HEK293 (cell line): ENCODE data around the gene RCN2.

Experiments used
- GFI1B ChIP-seq: fragments of 450-650 bp; formaldehyde crosslinking; IDR thresholded peaks from 2 replicates; pipeline ENCODE4 v1.5.1; 2016; ENCODE audit warnings: missing biosample characterization, missing genetic modification characterization
- GLIS1 ChIP-seq: fragments of 450-650 bp; formaldehyde crosslinking; IDR thresholded peaks from 2 replicates; pipeline ENCODE4 v1.5.1; 2016; ENCODE audit warnings: missing biosample characterization, missing genetic modification characterization
- SCRT2 ChIP-seq: fragments of 450-650 bp; formaldehyde crosslinking; IDR thresholded peaks from 2 replicates; pipeline ENCODE4 v1.5.1; 2016; ENCODE audit warnings: missing biosample characterization, missing genetic modification characterization
- SP7 ChIP-seq: fragments of 450-650 bp; formaldehyde crosslinking; IDR thresholded peaks from 2 replicates; pipeline ENCODE4 v1.5.1; 2016; ENCODE audit warnings: missing biosample characterization, missing genetic modification characterization
- ZBTB1 ChIP-seq: fragments of 450-650 bp; formaldehyde crosslinking; IDR thresholded peaks from 2 replicates; pipeline ENCODE4 v1.5.1; 2016; ENCODE audit warnings: missing biosample characterization, missing genetic modification characterization
- ZBTB49 ChIP-seq: fragments of 450-650 bp; formaldehyde crosslinking; IDR thresholded peaks from 2 replicates; pipeline ENCODE4 v1.5.1; 2016; ENCODE audit warnings: missing biosample characterization, missing genetic modification characterization, low read depth
- ZFP69B ChIP-seq: fragments of 450-650 bp; formaldehyde crosslinking; IDR thresholded peaks from 2 replicates; pipeline ENCODE4 v1.5.1; 2016; ENCODE audit warnings: missing biosample characterization, missing genetic modification characterization
- ZNF10 ChIP-seq: fragments of 450-650 bp; formaldehyde crosslinking; IDR thresholded peaks from 2 replicates; pipeline ENCODE4 v1.5.1; 2017; ENCODE audit warnings: missing biosample characterization, missing genetic modification characterization
- ZNF174 ChIP-seq: fragments of 450-650 bp; formaldehyde crosslinking; IDR thresholded peaks from 2 replicates; pipeline ENCODE4 v1.5.0; 2017; ENCODE audit warnings: missing biosample characterization, mild to moderate bottlenecking, missing genetic modification characterization
- ZNF19 ChIP-seq: fragments of 450-650 bp; formaldehyde crosslinking; IDR thresholded peaks from 2 replicates; pipeline ENCODE4; 2016; ENCODE audit warnings: missing biosample characterization, missing genetic modification characterization, low read depth
- ZNF202 ChIP-seq: fragments of 450-650 bp; formaldehyde crosslinking; IDR thresholded peaks from 2 replicates; pipeline ENCODE4 v1.5.1; 2016; ENCODE audit warnings: missing biosample characterization, missing genetic modification characterization, borderline replicate concordance
- ZNF26 ChIP-seq: fragments of 450-650 bp; formaldehyde crosslinking; IDR thresholded peaks from 2 replicates; pipeline ENCODE4 v1.5.1; 2016; ENCODE audit warnings: missing biosample characterization, missing genetic modification characterization
- ZNF335 ChIP-seq: fragments of 450-650 bp; formaldehyde crosslinking; conservative IDR thresholded peaks from 2 replicates; pipeline ENCODE4 v1.5.1; 2016; ENCODE audit warnings: missing biosample characterization, missing genetic modification characterization
- ZNF341 ChIP-seq: fragments of 450-650 bp; formaldehyde crosslinking; IDR thresholded peaks from 2 replicates; pipeline ENCODE4; 2016; ENCODE audit warnings: low read depth, missing biosample characterization, missing genetic modification characterization
- ZNF350 ChIP-seq: fragments of 450-650 bp; formaldehyde crosslinking; IDR thresholded peaks from 2 replicates; pipeline ENCODE4 v1.5.0; 2017; ENCODE audit warnings: missing biosample characterization, mild to moderate bottlenecking, missing genetic modification characterization
- ZNF510 ChIP-seq: fragments of 450-650 bp; formaldehyde crosslinking; IDR thresholded peaks from 2 replicates; pipeline ENCODE4 v1.5.1; 2018; ENCODE audit warnings: mild to moderate bottlenecking, missing genetic modification characterization, missing biosample characterization; ENCODE audit not compliant: insufficient replicate concordance
- ZNF549 ChIP-seq: fragments of 450-650 bp; IDR thresholded peaks from 2 replicates; pipeline ENCODE4 v1.5.1; 2018; ENCODE audit warnings: missing biosample characterization, missing genetic modification characterization, mild to moderate bottlenecking, inconsistent platforms, moderate library complexity
- ZNF623 ChIP-seq: fragments of 450-650 bp; formaldehyde crosslinking; IDR thresholded peaks from 2 replicates; pipeline ENCODE4 v1.5.1; 2016; ENCODE audit warnings: missing biosample characterization, missing genetic modification characterization
- ZNF624 ChIP-seq: fragments of 450-650 bp; formaldehyde crosslinking; IDR thresholded peaks from 2 replicates; pipeline ENCODE4 v1.5.1; 2017; ENCODE audit warnings: missing biosample characterization, missing genetic modification characterization
- ZNF639 ChIP-seq: fragments of 450-650 bp; formaldehyde crosslinking; IDR thresholded peaks from 2 replicates; pipeline ENCODE4 v1.5.1; 2016; ENCODE audit warnings: missing biosample characterization, missing genetic modification characterization
- ZNF645 ChIP-seq: fragments of 450-650 bp; formaldehyde crosslinking; IDR thresholded peaks from 2 replicates; pipeline ENCODE4; 2016; ENCODE audit warnings: missing biosample characterization, missing genetic modification characterization
- ZNF704 ChIP-seq: fragments of 450-650 bp; formaldehyde crosslinking; IDR thresholded peaks from 2 replicates; pipeline ENCODE4 v1.5.1; 2016; ENCODE audit warnings: missing biosample characterization, missing genetic modification characterization
- ZNF785 ChIP-seq: fragments of 450-650 bp; formaldehyde crosslinking; IDR thresholded peaks from 2 replicates; pipeline ENCODE4 v1.5.1; 2016; ENCODE audit warnings: missing biosample characterization, missing genetic modification characterization
- TF ChIP-seq, protein P1 (sequence below): fragments of 450-650 bp; formaldehyde crosslinking; IDR thresholded peaks from 2 replicates; pipeline ENCODE4 v1.5.1; 2016; ENCODE audit warnings: missing biosample characterization, missing genetic modification characterization, borderline replicate concordance
- TF ChIP-seq, protein P2 (sequence below): fragments of 450-650 bp; formaldehyde crosslinking; IDR thresholded peaks from 2 replicates; pipeline ENCODE4 v1.5.1; 2016; ENCODE audit warnings: missing biosample characterization, missing genetic modification characterization, low read depth
- TF ChIP-seq, protein P3 (sequence below): fragments of 450-650 bp; IDR thresholded peaks from 2 replicates; pipeline ENCODE4 v1.5.1; 2018; ENCODE audit warnings: missing biosample characterization, missing genetic modification characterization

The RCN2 gene

DNA sequence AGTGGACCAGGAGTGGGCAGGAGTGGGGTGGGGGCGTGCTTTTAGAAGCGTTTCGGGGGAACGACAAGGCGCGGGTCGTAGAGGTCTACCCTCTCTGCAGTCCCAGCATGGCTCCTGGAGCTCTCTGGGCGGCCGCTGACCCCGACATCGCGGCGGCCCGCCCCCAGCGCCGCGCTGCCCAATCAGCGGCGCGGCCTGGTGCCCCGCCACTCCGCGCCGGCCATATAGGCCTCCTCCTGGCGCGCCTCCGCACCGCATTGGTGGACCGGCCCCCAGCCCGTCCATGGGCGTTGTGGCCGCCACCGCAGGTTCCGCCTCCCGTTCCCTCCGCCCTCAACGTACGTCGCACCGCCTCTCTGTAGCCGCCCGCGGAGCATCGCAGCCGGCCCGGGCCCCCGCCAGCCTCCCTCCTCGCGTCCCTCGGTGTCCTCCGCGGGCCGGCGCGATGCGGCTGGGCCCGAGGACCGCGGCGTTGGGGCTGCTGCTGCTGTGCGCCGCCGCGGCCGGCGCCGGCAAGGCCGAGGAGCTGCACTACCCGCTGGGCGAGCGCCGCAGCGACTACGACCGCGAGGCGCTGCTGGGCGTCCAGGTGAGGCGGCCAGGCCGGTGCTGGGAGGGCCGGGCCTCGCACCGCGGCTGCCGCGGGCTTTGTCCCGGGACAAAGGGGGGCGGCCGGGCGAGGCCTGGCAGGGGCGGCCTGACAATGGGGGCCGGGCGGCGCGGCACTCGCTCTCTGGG lies at the start of gene RCN2 (continued):
- TF ChIP-seq, protein P1, sequence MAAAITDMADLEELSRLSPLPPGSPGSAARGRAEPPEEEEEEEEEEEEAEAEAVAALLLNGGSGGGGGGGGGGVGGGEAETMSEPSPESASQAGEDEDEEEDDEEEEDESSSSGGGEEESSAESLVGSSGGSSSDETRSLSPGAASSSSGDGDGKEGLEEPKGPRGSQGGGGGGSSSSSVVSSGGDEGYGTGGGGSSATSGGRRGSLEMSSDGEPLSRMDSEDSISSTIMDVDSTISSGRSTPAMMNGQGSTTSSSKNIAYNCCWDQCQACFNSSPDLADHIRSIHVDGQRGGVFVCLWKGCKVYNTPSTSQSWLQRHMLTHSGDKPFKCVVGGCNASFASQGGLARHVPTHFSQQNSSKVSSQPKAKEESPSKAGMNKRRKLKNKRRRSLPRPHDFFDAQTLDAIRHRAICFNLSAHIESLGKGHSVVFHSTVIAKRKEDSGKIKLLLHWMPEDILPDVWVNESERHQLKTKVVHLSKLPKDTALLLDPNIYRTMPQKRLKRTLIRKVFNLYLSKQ (tag by site-specific recombination) = no peak
- TF ChIP-seq ZNF19 (no peak), ZNF202 (tag by site-specific recombination) (no peak), ZBTB49 (tag by site-specific recombination) (no peak), ZNF10 (tag by site-specific recombination) (no peak), GLIS1 (tag by site-specific recombination) (peak; percentile 62), ZNF335 (no peak), ZNF704 (tag by site-specific recombination) (no peak), ZFP69B (tag by site-specific recombination) (0 out of 2 replicates have a peak, but pooled peaks have one; percentile 15), ZNF645 (tag by site-specific recombination) (no peak), ZNF639 (tag by site-specific recombination) (no peak), SP7 (tag by site-specific recombination) (no peak; the same call in none of the 2 replicates), ZNF350 (no peak), ZNF549 (tag by site-specific recombination) (no peak), SCRT2 (tag by site-specific recombination) (no peak), GFI1B (tag by site-specific recombination) (no peak), ZNF174 (tag by site-specific recombination) (no peak), ZNF785 (no peak), ZNF510 (tag by site-specific recombination) (no peak), ZNF341 (0 out of 2 replicates have a peak, but pooled peaks have one; percentile 26), ZNF623 (no peak), ZBTB1 (tag by site-specific recombination) (no peak), ZNF26 (tag by site-specific recombination) (no peak), ZNF624 (tag by site-specific recombination) (no peak)
- TF ChIP-seq, protein P2, sequence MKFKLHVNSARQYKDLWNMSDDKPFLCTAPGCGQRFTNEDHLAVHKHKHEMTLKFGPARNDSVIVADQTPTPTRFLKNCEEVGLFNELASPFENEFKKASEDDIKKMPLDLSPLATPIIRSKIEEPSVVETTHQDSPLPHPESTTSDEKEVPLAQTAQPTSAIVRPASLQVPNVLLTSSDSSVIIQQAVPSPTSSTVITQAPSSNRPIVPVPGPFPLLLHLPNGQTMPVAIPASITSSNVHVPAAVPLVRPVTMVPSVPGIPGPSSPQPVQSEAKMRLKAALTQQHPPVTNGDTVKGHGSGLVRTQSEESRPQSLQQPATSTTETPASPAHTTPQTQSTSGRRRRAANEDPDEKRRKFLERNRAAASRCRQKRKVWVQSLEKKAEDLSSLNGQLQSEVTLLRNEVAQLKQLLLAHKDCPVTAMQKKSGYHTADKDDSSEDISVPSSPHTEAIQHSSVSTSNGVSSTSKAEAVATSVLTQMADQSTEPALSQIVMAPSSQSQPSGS = no peak
- TF ChIP-seq, protein P3, sequence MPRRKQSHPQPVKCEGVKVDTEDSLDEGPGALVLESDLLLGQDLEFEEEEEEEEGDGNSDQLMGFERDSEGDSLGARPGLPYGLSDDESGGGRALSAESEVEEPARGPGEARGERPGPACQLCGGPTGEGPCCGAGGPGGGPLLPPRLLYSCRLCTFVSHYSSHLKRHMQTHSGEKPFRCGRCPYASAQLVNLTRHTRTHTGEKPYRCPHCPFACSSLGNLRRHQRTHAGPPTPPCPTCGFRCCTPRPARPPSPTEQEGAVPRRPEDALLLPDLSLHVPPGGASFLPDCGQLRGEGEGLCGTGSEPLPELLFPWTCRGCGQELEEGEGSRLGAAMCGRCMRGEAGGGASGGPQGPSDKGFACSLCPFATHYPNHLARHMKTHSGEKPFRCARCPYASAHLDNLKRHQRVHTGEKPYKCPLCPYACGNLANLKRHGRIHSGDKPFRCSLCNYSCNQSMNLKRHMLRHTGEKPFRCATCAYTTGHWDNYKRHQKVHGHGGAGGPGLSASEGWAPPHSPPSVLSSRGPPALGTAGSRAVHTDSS (tag by site-specific recombination) = peak; percentile 7; the same call in 1 of the 2 replicates
